ENCODE measurements around the gene PAX7.
"Not testable (repeated sequence)": the region's sequence is repeated elsewhere in the genome, so short reads cannot be mapped to it uniquely, and the experiment has no call there.

PAX7 gene

GRCh38 chr1:18734461-18735223, 104.0 kb downstream of the PAX7 start:
- no peak for DNase-seq

GRCh38 chr1:18735224-18735997, 104.8 kb downstream of the PAX7 start:
- DNase-seq: no peak

- DNase-seq: no peak
Observed at GRCh38 chr1:18736958-18737357, 106.3 kb downstream of the PAX7 start.

GRCh38 chr1:18738126-18738525, 107.5 kb downstream of the PAX7 start:
- DNase-seq: no peak

GRCh38 chr1:18738617-18739016, 108.0 kb downstream of the PAX7 start:
- DNase-seq: no peak

GRCh38 chr1:18739408-18739807, 108.8 kb downstream of the PAX7 start:
- DNase-seq: no peak

GRCh38 chr1:18739897-18740296, 109.3 kb downstream of the PAX7 start:
- no peak for DNase-seq

- no peak for DNase-seq
Observed at GRCh38 chr1:18740617-18741016, 110.0 kb downstream of the PAX7 start.

- no peak for DNase-seq
Observed at GRCh38 chr1:18743233-18743632, 112.6 kb downstream of the PAX7 start.

GRCh38 chr1:18744381-18744780, 113.7 kb downstream of the PAX7 start:
- DNase-seq: not testable (repeated sequence)

- DNase-seq: no peak
Observed at GRCh38 chr1:18746981-18747380, 116.3 kb downstream of the PAX7 start.

- DNase-seq: no peak
Observed at GRCh38 chr1:18747671-18748070, 117.0 kb downstream of the PAX7 start.

GRCh38 chr1:18748435-18748834, 117.8 kb downstream of the PAX7 start:
- no peak for DNase-seq

- no peak for DNase-seq
Observed at GRCh38 chr1:18749569-18749968, 118.9 kb downstream of the PAX7 start.

GRCh38 chr1:18750600-18750999, 120.0 kb downstream of the PAX7 start:
- DNase-seq: no peak

GRCh38 chr1:18751425-18751824, 120.8 kb downstream of the PAX7 start:
- no peak for DNase-seq

GRCh38 chr1:18752409-18752808, 121.8 kb downstream of the PAX7 start:
- DNase-seq: no peak

GRCh38 chr1:18760156-18760555, 129.5 kb downstream of the PAX7 start:
- DNase-seq: no peak

- no peak for DNase-seq
Observed at GRCh38 chr1:18761948-18762840, 131.5 kb downstream of the PAX7 start.

GRCh38 chr1:18764362-18764761, 133.7 kb downstream of the PAX7 start:
- no peak for DNase-seq

GRCh38 chr1:18765725-18766124, 135.1 kb downstream of the PAX7 start:
- no peak for DNase-seq

- DNase-seq: no peak
Observed at GRCh38 chr1:18766328-18766727, 135.7 kb downstream of the PAX7 start.

GRCh38 chr1:18767576-18767975, 136.9 kb downstream of the PAX7 start:
- not testable (repeated sequence) for DNase-seq

Data from NK-92 treated with Interleukin-12 subunit alpha and Interleukin-12 subunit beta, amount 100 ng/mL, for 24 hours (cell line).